HUES48 (cell line): Measurements from ENCODE around the gene LRPAP1.
"Not testable (repeated sequence)": the region's sequence is repeated elsewhere in the genome, so short reads cannot be mapped to it uniquely, and the experiment has no call there.

Experiments
- H3K27ac ChIP-seq: one replicate; pipeline ENCODE4 v1.7.0; 2013; ENCODE audit warnings: low read depth, low read length, inconsistent platforms
- H3K27me3 ChIP-seq: 2 replicates; pipeline ENCODE4 v1.6.1; 2013; ENCODE audit warnings: mild to moderate bottlenecking, low read length; ENCODE audit not compliant: control insufficient read depth, insufficient read depth
- H3K36me3 ChIP-seq: 2 replicates; pipeline ENCODE4 v1.6.1; 2013; ENCODE audit warnings: low read length; ENCODE audit not compliant: control insufficient read depth, insufficient read depth
- H3K4me1 ChIP-seq: 2 replicates; pipeline ENCODE4 v1.6.1; 2013; ENCODE audit warnings: mild to moderate bottlenecking, low read length; ENCODE audit not compliant: control insufficient read depth, insufficient read depth
- H3K4me3 ChIP-seq: 2 replicates; pipeline ENCODE4 v1.5.1; 2013; ENCODE audit warnings: mild to moderate bottlenecking, low read depth, low read length
- H3K9ac ChIP-seq: 2 replicates; pipeline ENCODE4 v1.6.1; 2013; ENCODE audit warnings: mild to moderate bottlenecking, low read depth, low read length, moderate library complexity
- H3K9me3 ChIP-seq: 2 replicates; pipeline ENCODE4 v1.6.1; 2013; ENCODE audit warnings: low read length; ENCODE audit not compliant: control insufficient read depth, insufficient read depth

The LRPAP1 gene

GRCh38 chr4:3516836-3517730, 15.1 kb downstream of the LRPAP1 start:
- H3K27me3 ChIP-seq, result no peaks in the 10 kb centered on the region
- H3K9me3 ChIP-seq, result no peaks in the 10 kb centered on the region
- no peaks in the 10 kb centered on the region for H3K4me1 ChIP-seq
- H3K9ac ChIP-seq, result no peak overlapping the region
- no peak overlapping the region for H3K27ac ChIP-seq
- H3K36me3 ChIP-seq, result peaks cover 87% of the 10 kb centered on the region
- no peak overlapping the region for H3K4me3 ChIP-seq

- Histone ChIP-seq H3K9me3 (no peaks in the 10 kb centered on the region), H3K4me1 (no peaks in the 10 kb centered on the region), H3K4me3 (no peak overlapping the region), H3K27me3 (no peaks in the 10 kb centered on the region), H3K27ac (no peak overlapping the region), H3K36me3 (peaks cover 88% of the 10 kb centered on the region), H3K9ac (no peak overlapping the region)
Observed at GRCh38 chr4:3516061-3516835, 16.0 kb downstream of the LRPAP1 start.

DNA sequence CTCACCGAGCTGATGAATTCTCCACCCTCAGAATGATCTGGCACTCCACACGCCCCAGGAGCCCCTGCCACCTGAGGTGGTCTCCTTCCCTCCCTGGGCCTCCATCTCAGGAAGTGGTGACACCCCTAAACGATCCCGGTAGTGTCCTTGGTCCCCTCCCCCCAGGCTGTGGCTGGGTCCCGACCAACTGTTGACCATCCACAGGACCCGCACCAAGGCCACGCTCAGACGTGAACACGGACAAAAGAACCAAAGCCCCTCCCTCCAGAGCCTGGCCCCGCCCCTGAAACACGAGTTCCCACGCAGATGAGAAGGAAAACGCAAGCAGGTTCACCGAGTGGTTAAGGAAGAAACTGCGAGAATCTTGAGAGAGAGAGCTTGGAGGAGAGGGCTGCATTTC, 16.6 kb downstream of the LRPAP1 start:
- no peaks in the 10 kb centered on the region for H3K4me1 ChIP-seq
- no peaks in the 10 kb centered on the region for H3K9me3 ChIP-seq
- H3K9ac ChIP-seq, result no peak overlapping the region
- no peak overlapping the region for H3K27ac ChIP-seq
- H3K36me3 ChIP-seq, result peaks cover 87% of the 10 kb centered on the region
- H3K4me3 ChIP-seq, result no peak overlapping the region
- H3K27me3 ChIP-seq, result no peaks in the 10 kb centered on the region

GRCh38 chr4:3514806-3515501, 17.3 kb downstream of the LRPAP1 start:
- Histone ChIP-seq H3K9me3 (no peaks in the 10 kb centered on the region), H3K9ac (no peak overlapping the region), H3K4me1 (no peaks in the 10 kb centered on the region), H3K27me3 (no peaks in the 10 kb centered on the region), H3K4me3 (no peak overlapping the region), H3K27ac (no peak overlapping the region), H3K36me3 (peaks cover 87% of the 10 kb centered on the region)

- H3K9me3 ChIP-seq, result no peaks in the 10 kb centered on the region
- no peaks in the 10 kb centered on the region for H3K4me1 ChIP-seq
- no peak overlapping the region for H3K9ac ChIP-seq
- H3K27ac ChIP-seq, result no peak overlapping the region
- no peaks in the 10 kb centered on the region for H3K27me3 ChIP-seq
- no peak overlapping the region for H3K4me3 ChIP-seq
- peaks cover 84% of the 10 kb centered on the region for H3K36me3 ChIP-seq
Observed at GRCh38 chr4:3514221-3514780, 17.9 kb downstream of the LRPAP1 start.

GRCh38 chr4:3513807-3514206, 18.4 kb downstream of the LRPAP1 start:
- no peaks in the 10 kb centered on the region for H3K4me1 ChIP-seq
- H3K27ac ChIP-seq, result no peak overlapping the region
- H3K27me3 ChIP-seq, result no peaks in the 10 kb centered on the region
- no peak overlapping the region for H3K4me3 ChIP-seq
- H3K36me3 ChIP-seq, result peaks cover 82% of the 10 kb centered on the region
- H3K9ac ChIP-seq, result no peak overlapping the region
- H3K9me3 ChIP-seq, result no peaks in the 10 kb centered on the region

DNA sequence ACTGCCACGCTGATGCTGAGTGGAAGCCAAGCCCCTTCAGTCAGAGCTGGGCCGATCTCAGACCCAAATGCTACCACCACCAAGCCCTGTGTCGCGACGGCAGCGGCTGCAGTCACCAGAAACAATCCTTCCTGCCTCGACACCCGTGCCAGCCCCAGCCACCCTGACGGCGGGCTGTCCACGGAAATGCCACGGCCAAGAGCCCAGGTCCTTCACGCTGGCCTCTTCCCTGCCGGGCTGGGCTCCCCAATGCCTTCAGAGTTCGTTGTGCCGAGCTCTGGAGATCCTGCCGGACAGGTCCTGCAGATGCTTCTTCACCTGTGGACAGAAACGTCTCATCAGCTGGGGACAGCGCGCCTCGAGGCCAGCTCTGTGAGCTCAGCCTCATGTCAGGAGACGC, 19.5 kb downstream of the LRPAP1 start:
- Histone ChIP-seq H3K4me1 (no peaks in the 10 kb centered on the region), H3K4me3 (no peak overlapping the region), H3K9me3 (no peaks in the 10 kb centered on the region), H3K9ac (no peak overlapping the region), H3K27ac (no peak overlapping the region), H3K36me3 (peaks cover 80% of the 10 kb centered on the region), H3K27me3 (no peaks in the 10 kb centered on the region)

GRCh38 chr4:3512279-3512678, 19.9 kb downstream of the LRPAP1 start:
- Histone ChIP-seq H3K27ac (no peak overlapping the region), H3K9ac (no peak overlapping the region), H3K9me3 (no peaks in the 10 kb centered on the region), H3K4me3 (no peak overlapping the region), H3K27me3 (no peaks in the 10 kb centered on the region), H3K4me1 (no peaks in the 10 kb centered on the region), H3K36me3 (peaks cover 80% of the 10 kb centered on the region)

GRCh38 chr4:3511601-3512000, 20.6 kb downstream of the LRPAP1 start:
- not testable (repeated sequence) for H3K9ac ChIP-seq, H3K27ac ChIP-seq, H3K4me1 ChIP-seq, H3K4me3 ChIP-seq, H3K27me3 ChIP-seq, H3K9me3 ChIP-seq
- H3K36me3 ChIP-seq, result peaks cover 80% of the 10 kb centered on the region

DNA sequence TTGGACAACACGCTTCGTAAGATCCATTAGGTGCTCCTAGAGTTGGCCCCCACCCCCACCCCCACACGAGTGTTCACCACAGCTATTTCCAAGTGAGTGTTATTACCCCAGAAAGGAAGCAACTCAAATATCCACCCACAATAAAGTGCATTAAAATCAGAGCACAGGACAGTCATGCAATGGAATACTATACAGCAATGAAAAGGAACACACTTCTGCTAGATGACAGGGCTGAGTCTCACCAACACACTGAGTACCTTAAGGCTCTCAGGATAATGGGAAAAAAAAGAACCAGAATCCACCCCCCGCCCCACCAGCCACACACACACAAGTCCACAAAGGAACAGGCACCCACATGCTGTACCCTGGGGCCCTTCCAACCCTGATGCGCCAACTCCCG, 21.0 kb downstream of the LRPAP1 start:
- H3K27me3 ChIP-seq, result no peaks in the 10 kb centered on the region

More for the DNA sequence above, 21.0 kb downstream of the LRPAP1 start:
- Histone ChIP-seq H3K9me3 (no peaks in the 10 kb centered on the region), H3K4me1 (no peaks in the 10 kb centered on the region), H3K4me3 (no peak overlapping the region), H3K27ac (no peak overlapping the region), H3K9ac (no peak overlapping the region), H3K36me3 (peaks cover 77% of the 10 kb centered on the region)
